Fibroblast of the conjunctiva (primary cell): ENCODE results near the gene UBL7.
"Not testable (repeated sequence)": the region's sequence is repeated elsewhere in the genome, so short reads cannot be mapped to it uniquely, and the experiment has no call there.

Experiments
- DNase-seq: peaks from one replicate; pipeline ENCODE4 v3.0.0-alpha.2; 2010; ENCODE audit warnings: low read depth

Gene UBL7

DNA sequence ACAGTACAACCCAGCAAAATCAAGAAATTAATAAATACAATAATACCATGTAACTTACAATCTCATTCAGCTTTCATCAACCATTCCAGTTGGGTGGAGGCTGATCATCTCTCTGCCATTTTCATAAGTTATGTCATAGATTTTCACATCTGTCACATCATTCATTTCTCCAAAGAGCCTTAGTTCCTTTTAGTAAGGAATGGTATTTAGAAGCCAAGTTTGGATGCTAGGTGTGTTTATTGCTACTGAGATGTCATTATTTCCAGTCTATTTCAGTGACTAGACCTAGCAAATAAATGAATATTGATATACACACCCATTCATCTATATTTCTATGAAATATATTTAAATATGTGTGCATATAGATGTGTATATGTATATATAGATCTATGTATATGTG is 2.7 kb upstream of the UBL7 start:
- no peak for DNase-seq

- DNase-seq, result no peak
Measured at GRCh38 chr15:74461847-74462511, 1.0 kb upstream of the UBL7 start.

DNA sequence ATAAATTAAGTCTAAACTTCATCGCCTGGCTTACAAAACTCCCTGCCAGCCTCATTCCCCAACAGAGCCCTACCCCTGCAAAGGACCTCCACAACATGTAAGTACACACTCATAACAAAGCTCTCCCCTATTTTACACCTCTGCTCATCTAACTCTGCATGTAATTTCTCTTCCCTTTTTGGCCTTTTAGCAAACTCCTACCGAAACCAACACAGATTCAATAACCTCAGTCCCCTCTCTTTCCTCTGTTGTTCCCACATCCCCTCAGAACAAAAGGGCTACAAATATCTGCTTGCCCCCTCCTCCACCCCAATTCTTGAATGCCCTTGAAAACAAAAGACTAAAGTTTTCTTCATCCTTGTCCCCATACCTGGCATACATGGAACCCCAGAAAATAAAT is 662 bp downstream of the UBL7 start:
- DNase-seq, result no peak

- DNase-seq, result not testable (repeated sequence)
Measured at GRCh38 chr15:74459798-74460197, 1.2 kb downstream of the UBL7 start.

GRCh38 chr15:74458473-74458872 is 2.5 kb downstream of the UBL7 start:
- DNase-seq, result no peak

DNA sequence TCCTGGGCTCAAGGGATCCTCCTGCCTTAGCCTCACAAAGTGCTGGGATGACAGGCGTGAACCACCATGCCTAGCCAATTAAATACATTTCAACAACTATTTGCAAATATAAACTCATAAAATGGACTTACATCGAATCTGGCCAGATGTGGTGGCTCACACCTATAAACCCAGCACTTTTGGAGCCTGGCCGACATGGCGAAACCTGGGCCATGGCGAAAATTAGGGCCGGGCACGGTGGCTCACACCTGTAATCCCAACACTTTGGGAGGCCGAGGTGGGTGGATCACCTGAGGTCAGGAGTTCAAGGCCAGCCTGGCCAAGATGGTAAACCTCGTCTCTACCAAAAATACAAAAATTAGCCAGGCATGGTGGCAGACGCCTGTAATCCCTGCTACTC is 3.9 kb downstream of the UBL7 start:
- not testable (repeated sequence) for DNase-seq

- no peak for DNase-seq
Measured at GRCh38 chr15:74454764-74455500, 6.0 kb downstream of the UBL7 start.

DNA sequence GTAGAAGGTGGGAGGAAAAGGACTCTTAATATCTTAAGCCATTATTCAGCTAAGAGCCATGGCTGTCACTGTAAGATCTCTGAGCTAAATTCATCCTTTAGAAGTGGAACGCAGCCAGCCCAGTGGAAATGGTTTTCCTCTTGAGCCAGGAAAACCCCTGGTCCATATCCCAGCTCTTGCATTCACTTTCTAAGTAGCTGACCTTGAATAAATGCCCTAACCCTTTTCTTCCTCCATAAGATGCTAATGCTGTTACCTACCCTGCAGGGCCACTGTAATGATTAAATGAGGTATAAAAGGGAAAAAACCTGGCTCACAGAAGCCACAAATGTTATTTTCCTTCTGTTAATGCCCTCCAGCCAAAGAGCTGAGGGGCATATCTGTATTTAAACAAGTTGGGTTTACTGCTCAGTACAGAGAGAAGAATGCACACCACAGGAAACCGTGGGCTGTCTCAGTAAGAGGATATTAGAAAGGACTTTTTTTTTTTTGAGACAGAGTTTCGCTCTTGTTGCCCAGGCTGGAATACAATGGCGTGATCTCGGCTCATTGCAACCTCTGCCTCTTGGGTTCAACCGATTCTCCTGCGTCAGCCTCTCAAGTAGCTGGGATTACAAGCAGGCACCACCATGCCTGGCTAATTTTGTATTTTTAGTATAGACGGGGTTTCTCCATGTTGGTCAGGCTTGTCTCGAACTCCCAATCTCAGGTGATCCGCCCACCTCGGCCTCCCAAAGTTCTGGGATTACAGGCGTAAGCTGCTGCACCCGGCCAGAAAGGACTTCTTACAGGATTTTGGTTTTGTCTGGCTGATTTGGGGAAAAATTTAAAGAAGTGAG is 6.8 kb downstream of the UBL7 start:
- DNase-seq, result no peak

GRCh38 chr15:74451861-74452835 is 8.8 kb downstream of the UBL7 start:
- DNase-seq, result no peak

DNA sequence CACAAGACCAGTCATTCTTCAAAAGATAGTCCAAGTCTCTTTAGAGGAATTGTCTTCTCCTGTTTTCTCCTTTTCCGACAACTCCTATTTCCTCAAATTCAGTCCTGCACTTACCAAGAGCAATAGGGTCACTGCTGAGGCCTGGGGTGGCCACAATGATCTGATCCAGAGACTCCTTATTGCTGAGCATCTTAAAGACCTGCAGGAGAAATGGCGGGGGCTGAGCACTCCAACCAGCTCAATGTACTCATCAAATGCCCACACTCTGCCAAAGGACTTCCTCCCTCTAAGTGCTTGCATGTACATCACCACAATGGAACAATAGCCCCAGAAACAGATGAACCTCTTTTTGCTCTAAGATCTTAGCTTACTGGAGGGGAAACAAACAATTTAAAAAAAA is 9.6 kb downstream of the UBL7 start:
- DNase-seq, result no peak

DNA sequence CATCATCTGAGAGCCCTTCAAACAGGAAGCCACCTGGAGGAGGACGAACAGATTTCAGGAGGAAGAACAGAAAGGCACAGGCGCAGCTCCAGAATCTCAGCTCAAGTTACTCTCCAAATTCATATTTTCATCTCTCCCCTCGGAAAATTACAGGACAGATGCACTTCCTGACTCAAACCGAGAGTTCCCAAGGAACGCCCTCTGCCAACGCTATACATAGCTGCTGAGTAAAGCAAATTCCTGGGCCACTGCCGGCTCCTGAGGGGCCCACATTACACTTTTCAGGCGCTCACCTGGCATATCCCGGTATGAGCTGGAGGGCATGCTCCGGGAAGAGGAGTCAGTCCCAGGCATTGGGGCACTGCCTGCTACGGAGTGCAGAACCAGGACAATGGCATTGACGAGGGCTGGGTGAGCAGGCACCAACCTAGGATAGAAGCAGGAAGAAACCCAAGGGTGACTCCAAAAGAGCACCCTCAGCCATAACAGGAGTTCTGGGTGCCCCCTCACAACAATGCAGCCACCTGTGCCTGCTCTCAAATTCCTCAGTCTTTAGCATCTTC is 11.2 kb downstream of the UBL7 start:
- no peak for DNase-seq

DNA sequence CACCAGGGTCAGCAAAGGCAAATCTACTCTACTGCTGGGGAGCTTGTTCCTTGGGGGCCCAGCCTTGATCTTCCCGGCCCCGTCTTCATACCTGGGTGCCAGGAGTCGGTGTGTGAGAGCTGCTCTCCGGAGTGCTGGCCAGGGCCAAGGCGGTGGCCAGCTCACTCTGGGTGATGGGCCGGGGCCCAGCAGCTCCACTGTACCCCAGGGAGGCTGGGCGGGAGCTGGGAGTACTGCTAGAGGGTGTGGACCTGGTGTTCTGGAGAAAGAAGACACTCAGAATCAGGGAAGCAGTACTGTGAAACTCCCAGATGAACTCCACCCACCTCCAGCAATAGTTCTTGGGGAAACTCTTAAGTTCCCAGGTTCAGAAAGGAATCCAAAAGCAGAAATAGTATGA is 11.9 kb downstream of the UBL7 start:
- DNase-seq, result no peak

- no peak for DNase-seq
Measured at GRCh38 chr15:74445816-74446763, 14.9 kb downstream of the UBL7 start.

- DNase-seq, result no peak
Measured at GRCh38 chr15:74444106-74445062, 16.6 kb downstream of the UBL7 start.

- DNase-seq, result no peak
Measured at GRCh38 chr15:74443100-74443909, 17.7 kb downstream of the UBL7 start.

- no peak for DNase-seq
Measured at GRCh38 chr15:74442604-74443003, 18.4 kb downstream of the UBL7 start.

- no peak for DNase-seq
Measured at GRCh38 chr15:74442063-74442462, 18.9 kb downstream of the UBL7 start.

- no peak for DNase-seq
Measured at GRCh38 chr15:74441248-74441941, 19.6 kb downstream of the UBL7 start.
